ENCODE data around the gene BET1. TPM values are rescaled to one million over a fixed set of nuclear protein-coding genes. Genes with fewer than 3 reads are reported as not detected.

The BET1 gene
- total and polyA plus RNA-seq, 2 of the 8 experiments (the other 6 are each of a cell fraction or from before 2014, with no cell fraction given): 20.6 to 31.7 TPM

DNA sequence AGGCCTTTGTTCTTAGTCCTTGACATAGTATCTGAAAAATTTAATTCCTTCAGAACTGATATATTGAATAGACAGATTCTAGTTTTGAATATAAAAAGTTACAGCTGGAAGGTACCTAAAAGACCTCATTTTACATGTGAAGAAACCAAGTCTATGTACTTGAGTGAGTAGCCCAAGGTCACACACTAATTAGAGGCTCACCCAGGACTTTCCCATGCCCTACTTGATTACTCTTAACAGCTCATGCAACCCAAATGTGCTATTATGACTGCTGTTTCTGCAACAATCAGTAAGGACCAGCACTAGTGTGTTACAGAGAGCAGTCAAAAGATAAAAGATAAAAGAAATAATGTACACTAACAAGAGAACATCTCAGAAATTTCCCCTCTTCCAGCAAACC lies 40.7 kb upstream of the BET1 start:
- no peaks in the 10 kb centered on the region for H3K79me2 ChIP-seq (ENCODE audit: control insufficient read depth in 1 of 2, insufficient read depth in 2 of 2, low read length in 2 of 2)

More for the DNA sequence above, 40.7 kb upstream of the BET1 start:
- Histone ChIP-seq H3K9me3 (ENCODE audit: insufficient read depth in 2 of 2, low read depth in 1 of 2, low read length in 1 of 2) (no peaks in the 10 kb centered on the region), H4K20me1 (replicated peaks in 1 of 2; ENCODE audit: control insufficient read depth in 1 of 2, insufficient read depth in 2 of 2, low read length in 2 of 2) (no peaks in the 10 kb centered on the region), H2BK12ac (ENCODE audit: low read depth, low read length) (no peak overlapping the region), H3K23me2 (ENCODE audit: low read depth, low read length) (no peaks in the 10 kb centered on the region), H3K23ac (ENCODE audit: insufficient read length) (no peak overlapping the region), H3K56ac (replicated peaks; ENCODE audit: insufficient read length, low read depth, low read length) (no peak overlapping the region), H2BK5ac (ENCODE audit: low read depth, low read length) (no peak overlapping the region), H3K36me3 (ENCODE audit: control insufficient read depth in 2 of 4, insufficient read depth in 4 of 4, low read length in 3 of 4) (no peaks in the 10 kb centered on the region), H3K4ac (replicated peaks; ENCODE audit: insufficient read length, low read depth, low read length) (no peak overlapping the region), H4K8ac (ENCODE audit: extremely low read depth, insufficient read depth, low read length) (no peak overlapping the region), H3K14ac (ENCODE audit: insufficient read length) (no peak overlapping the region), H3K9ac (replicated peaks in 1 of 4; ENCODE audit: extremely low read depth in 1 of 4, low read depth in 3 of 4, low read length in 3 of 4) (no peak overlapping the region), H3K79me1 (ENCODE audit: low read depth, low read length) (no peaks in the 10 kb centered on the region), H2AFZ (ENCODE audit: low read length) (no peak overlapping the region), H3K4me2 (ENCODE audit: insufficient read depth in 1 of 2, low read depth in 2 of 2, low read length in 2 of 2) (no peak overlapping the region), H3K4me3 (ENCODE audit: extremely low read depth in 1 of 4, insufficient read depth in 2 of 4, low read depth in 3 of 4, low read length in 4 of 4) (no peak overlapping the region), H3K27ac (ENCODE audit: low read depth, low read length) (no peak overlapping the region), H2BK120ac (replicated peaks; ENCODE audit: low read depth, low read length) (no peak overlapping the region), H4K5ac (ENCODE audit: insufficient read length, low read depth, low read length) (no peak overlapping the region), H4K91ac (replicated peaks; ENCODE audit: insufficient read length, low read length) (no peak overlapping the region), H2BK20ac (ENCODE audit: low read length) (no peak overlapping the region), H2AK5ac (ENCODE audit: low read depth, low read length) (no peak overlapping the region), H3K27me3 (replicated peaks in 1 of 4; ENCODE audit: control insufficient read depth in 3 of 4, extremely low read depth in 1 of 4, insufficient read depth in 3 of 4, low read length in 3 of 4) (no peaks in the 10 kb centered on the region), H2BK15ac (ENCODE audit: low read length) (no peak overlapping the region), H3K4me1 (replicated peaks in 1 of 4; ENCODE audit: control insufficient read depth in 3 of 4, insufficient read depth in 4 of 4, low read length in 3 of 4) (peaks cover 0 to 2% (median 0%) of the 10 kb centered on the region in 4 experiments; a peak in 1 of 7 replicates), H3K18ac (ENCODE audit: extremely low read depth, low read length) (no peak overlapping the region)
- DNase-seq (ENCODE audit: low read depth in 1 of 2, low spot score in 2 of 2): no peak
- ChIA-PET CTCF (ENCODE audit: partially characterized antibody) (interaction anchor here (0.6 kb wide), 1 partner anchor 448 kb away, joined by 3 read pairs; no protein-coding TSS in a partner anchor), POLR2A (ENCODE audit: partially characterized antibody) (no interaction called here)
- no peak for FAIRE-seq
- no peak for TF ChIP-seq TAF7 (optimal IDR thresholded peaks at IDR 0.05; ENCODE audit: borderline replicate concordance, low read depth, low read length)
- no peak for TF ChIP-seq CREB1 (IDR thresholded peaks at IDR 0.05)
- no peak for TF ChIP-seq POU5F1 (IDR thresholded peaks at IDR 0.05; ENCODE audit: low read depth, low read length)
- TF ChIP-seq JUND (IDR thresholded peaks at IDR 0.05; ENCODE audit: low read length): no peak
- no peak for TF ChIP-seq E2F6 (IDR thresholded peaks at IDR 0.05)
- no peak for TF ChIP-seq NRF1 (IDR thresholded peaks at IDR 0.05; ENCODE audit: low read depth, low read length)
- no peak for TF ChIP-seq POLR2AphosphoS5 (IDR thresholded peaks at IDR 0.05; ENCODE audit: low read depth, low read length)
- no peak for TF ChIP-seq RFX5 (IDR thresholded peaks at IDR 0.05; ENCODE audit: borderline replicate concordance, low read depth, low read length)
- no peak for TF ChIP-seq EZH2 (IDR thresholded peaks at IDR 0.05; ENCODE audit: low read depth, low read length, severe bottlenecking)
- TF ChIP-seq SP4 (IDR thresholded peaks at IDR 0.05; ENCODE audit: low read length): no peak
